ENCODE data around the gene SDK1. TPM values are rescaled to one million over a fixed set of nuclear protein-coding genes. Genes with fewer than 3 reads are reported as not detected.

Gene SDK1
- total RNA-seq, 4 donors from 2014 or later, result 1.3 to 5.0 (median 2.0) TPM

DNA sequence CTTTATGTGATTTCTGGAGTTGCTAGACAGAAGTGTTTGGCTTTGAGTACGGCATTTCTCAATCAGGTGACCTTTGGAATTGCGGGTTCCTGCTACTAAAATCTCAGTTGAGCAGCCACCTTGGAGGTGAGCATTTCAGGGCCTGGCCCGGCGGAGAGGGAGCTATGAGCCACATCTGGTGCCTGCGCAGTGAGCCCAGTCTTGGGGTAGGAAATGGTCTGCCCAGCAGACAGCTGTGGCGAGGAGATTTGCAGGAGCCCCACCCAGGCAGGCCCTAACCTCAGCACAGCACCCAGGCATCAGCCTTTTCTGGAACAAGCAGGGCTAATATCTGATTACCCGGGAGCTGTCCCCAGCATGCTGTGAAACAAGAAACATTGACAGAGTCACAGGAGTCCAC is 833.2 kb downstream of the SDK1 start:
- TF ChIP-seq, protein P1, sequence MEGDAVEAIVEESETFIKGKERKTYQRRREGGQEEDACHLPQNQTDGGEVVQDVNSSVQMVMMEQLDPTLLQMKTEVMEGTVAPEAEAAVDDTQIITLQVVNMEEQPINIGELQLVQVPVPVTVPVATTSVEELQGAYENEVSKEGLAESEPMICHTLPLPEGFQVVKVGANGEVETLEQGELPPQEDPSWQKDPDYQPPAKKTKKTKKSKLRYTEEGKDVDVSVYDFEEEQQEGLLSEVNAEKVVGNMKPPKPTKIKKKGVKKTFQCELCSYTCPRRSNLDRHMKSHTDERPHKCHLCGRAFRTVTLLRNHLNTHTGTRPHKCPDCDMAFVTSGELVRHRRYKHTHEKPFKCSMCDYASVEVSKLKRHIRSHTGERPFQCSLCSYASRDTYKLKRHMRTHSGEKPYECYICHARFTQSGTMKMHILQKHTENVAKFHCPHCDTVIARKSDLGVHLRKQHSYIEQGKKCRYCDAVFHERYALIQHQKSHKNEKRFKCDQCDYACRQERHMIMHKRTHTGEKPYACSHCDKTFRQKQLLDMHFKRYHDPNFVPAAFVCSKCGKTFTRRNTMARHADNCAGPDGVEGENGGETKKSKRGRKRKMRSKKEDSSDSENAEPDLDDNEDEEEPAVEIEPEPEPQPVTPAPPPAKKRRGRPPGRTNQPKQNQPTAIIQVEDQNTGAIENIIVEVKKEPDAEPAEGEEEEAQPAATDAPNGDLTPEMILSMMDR (IDR thresholded peaks at IDR 0.05), result no peak
- TF ChIP-seq POLR2A (IDR thresholded peaks at IDR 0.05), result no peak
- no peak overlapping the region for H3K27ac ChIP-seq

DNA sequence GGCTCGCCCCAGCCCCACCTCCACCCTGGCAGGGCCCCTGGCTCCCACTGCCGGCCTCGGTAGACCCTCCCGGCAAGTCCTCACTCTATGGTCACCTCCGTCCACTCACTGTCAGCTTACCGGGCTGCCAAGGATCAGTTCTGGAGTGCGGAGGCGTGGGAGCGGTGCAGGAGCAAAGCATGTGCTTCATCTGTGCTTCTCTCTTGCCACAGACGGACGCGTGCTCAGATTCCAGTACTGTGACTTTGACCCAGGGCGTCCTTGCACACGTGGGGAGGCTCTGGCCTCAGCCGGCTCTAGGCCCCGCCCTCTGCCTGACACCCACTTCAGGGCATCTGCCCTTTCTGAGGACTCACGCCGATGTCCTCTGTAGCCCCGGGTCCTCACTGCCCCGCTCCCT is 833.6 kb downstream of the SDK1 start:
- Histone ChIP-seq H3K27ac (no peak overlapping the region), H3K4me3 (replicated peaks in 1 of 3) (no peak overlapping the region), H3K4me1 (no peaks in the 10 kb centered on the region), H3K9me3 (no peaks in the 10 kb centered on the region), H3K36me3 (no peaks in the 10 kb centered on the region), H3K27me3 (no peaks in the 10 kb centered on the region)
- TF ChIP-seq POLR2A (IDR thresholded peaks at IDR 0.05), result no peak
- TF ChIP-seq, protein P1 (IDR thresholded peaks at IDR 0.05), result no peak
- intact Hi-C loops (cut with DNase I), result no loop called here
- no peak for DNase-seq
- 89% methylated on average over 18 to 20 of the region's 20 CpGs for WGBS, 2 donors

More for the DNA sequence above, 833.2 kb downstream of the SDK1 start:
- DNase-seq, result no peak
- no peaks in the 10 kb centered on the region for H3K9me3 ChIP-seq
- no peaks in the 10 kb centered on the region for H3K36me3 ChIP-seq
- H3K4me1 ChIP-seq, result no peaks in the 10 kb centered on the region
- intact Hi-C loops (cut with DNase I), result no loop called here
- 87% methylated on average over 3 to 6 of the region's 7 CpGs for WGBS, 2 donors
- no peaks in the 10 kb centered on the region for H3K27me3 ChIP-seq
- no peak overlapping the region for H3K4me3 ChIP-seq (replicated peaks in 1 of 3)

DNA sequence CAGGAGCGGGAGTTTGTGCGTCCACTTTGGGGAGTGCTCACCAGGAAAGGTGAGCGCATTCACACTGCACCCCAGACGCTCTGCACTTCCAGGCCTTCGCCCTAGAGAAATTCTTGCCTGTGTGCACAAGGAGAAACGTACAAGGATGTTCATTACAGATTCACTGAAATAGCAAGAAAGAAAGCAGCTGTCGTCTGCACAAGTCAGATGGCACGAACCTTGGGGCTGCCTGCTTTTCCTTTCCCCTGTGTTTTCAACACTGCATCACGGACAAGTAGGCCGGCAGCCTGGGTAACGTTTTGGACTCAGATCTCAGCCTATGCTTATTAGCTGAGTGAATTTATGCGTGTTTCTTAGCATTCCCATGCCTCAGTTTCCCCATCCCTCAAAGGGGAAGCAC is 834.2 kb downstream of the SDK1 start:
- intact Hi-C loops (cut with DNase I), result no loop called here
- no peak overlapping the region for H3K27ac ChIP-seq
- WGBS, 2 donors, result 88 to 90% methylated on average over 12 of the region's 12 CpGs

GRCh38 chr7:4136036-4136435 is 835.0 kb downstream of the SDK1 start:
- WGBS, 2 donors, result 59 to 66% methylated on average over 11 of the region's 11 CpGs
- no peak overlapping the region for H3K27ac ChIP-seq
- H3K36me3 ChIP-seq, result no peaks in the 10 kb centered on the region
- intact Hi-C loops (cut with DNase I), result no loop called here
- H3K9me3 ChIP-seq, result no peaks in the 10 kb centered on the region
- no peaks in the 10 kb centered on the region for H3K27me3 ChIP-seq
- H3K4me1 ChIP-seq, result no peaks in the 10 kb centered on the region
- no peak overlapping the region for H3K4me3 ChIP-seq (replicated peaks in 1 of 3)
- no peak for DNase-seq
- TF ChIP-seq, protein P1 (IDR thresholded peaks at IDR 0.05), result no peak
- TF ChIP-seq POLR2A (IDR thresholded peaks at IDR 0.05), result no peak

More for the DNA sequence above, 834.2 kb downstream of the SDK1 start:
- Histone ChIP-seq H3K4me3 (replicated peaks in 1 of 3) (no peak overlapping the region), H3K9me3 (no peaks in the 10 kb centered on the region), H3K4me1 (no peaks in the 10 kb centered on the region), H3K27me3 (no peaks in the 10 kb centered on the region), H3K36me3 (no peaks in the 10 kb centered on the region)
- TF ChIP-seq, protein P1 (IDR thresholded peaks at IDR 0.05), result no peak
- no peak for TF ChIP-seq POLR2A (IDR thresholded peaks at IDR 0.05)
- no peak for DNase-seq

DNA sequence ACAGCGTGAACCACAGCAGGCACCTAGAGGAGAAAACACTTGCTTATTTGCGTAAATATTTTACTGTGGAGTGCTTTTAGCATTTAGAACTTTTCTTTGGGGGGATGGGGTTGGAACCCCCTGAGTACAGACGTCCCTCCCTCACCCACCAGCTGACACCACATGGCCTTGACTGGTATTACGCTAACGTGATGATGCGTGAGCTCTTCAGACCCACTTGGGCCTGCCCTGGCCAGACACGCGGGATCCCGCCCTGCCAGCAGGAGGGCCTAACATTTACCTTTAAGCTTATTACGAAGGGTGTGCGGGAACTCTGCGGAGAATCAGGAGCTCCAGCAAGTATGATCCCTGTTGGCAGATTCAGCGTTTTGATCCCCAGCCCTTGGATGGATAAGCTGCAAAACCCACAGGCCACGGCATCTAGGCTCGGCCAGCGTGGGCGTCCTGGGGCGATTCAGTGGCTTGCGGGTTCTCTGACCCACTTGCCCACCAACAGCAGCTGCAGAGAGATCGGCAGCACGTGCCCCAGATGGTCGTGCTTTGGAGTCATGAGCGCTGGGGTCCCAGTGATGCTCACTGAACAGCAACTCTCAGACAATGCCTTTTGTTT is 835.6 kb downstream of the SDK1 start:
- no peak for TF ChIP-seq POLR2A (IDR thresholded peaks at IDR 0.05)
- TF ChIP-seq, protein P1 (IDR thresholded peaks at IDR 0.05), result no peak
- intact Hi-C loops (cut with DNase I), result no loop called here
- Histone ChIP-seq H3K9me3 (no peaks in the 10 kb centered on the region), H3K36me3 (no peaks in the 10 kb centered on the region), H3K4me1 (no peaks in the 10 kb centered on the region), H3K27ac (no peak overlapping the region), H3K27me3 (no peaks in the 10 kb centered on the region), H3K4me3 (replicated peaks in 1 of 3) (no peak overlapping the region)
- 83 to 88% methylated on average over 22 of the region's 23 CpGs for WGBS, 2 donors
- DNase-seq, result no peak
